ENCODE measurements around the gene LHFPL3. TPM values are rescaled to one million over a fixed set of nuclear protein-coding genes. Genes with fewer than 3 reads are reported as not detected.
"Not testable (repeated sequence)": the region's sequence is repeated elsewhere in the genome, so short reads cannot be mapped to it uniquely, and the experiment has no call there.

Gene LHFPL3
- total RNA-seq: not detected

- Mint-ChIP-seq H3K4me3 (no peak within 1 kb of the TSS), H3K9me3 (no peaks in the 10 kb centered on the region), H3K36me3 (ENCODE audit: low read depth) (no peaks in the 10 kb centered on the region), H3K27ac (no peak within 1 kb of the TSS), H3K4me1 (peaks cover 10% of the 10 kb centered on the region), H3K27me3 (peaks cover 58% of the 10 kb centered on the region)
- ChIA-PET POLR2A (no interaction called here), CTCF (no interaction called here)
- no peak for DNase-seq
Observed at GRCh38 chr7:104328296-104328969, at the start of gene LHFPL3. Gene LHFPL3 (plus strand): TSS chr7:104328603.

DNA sequence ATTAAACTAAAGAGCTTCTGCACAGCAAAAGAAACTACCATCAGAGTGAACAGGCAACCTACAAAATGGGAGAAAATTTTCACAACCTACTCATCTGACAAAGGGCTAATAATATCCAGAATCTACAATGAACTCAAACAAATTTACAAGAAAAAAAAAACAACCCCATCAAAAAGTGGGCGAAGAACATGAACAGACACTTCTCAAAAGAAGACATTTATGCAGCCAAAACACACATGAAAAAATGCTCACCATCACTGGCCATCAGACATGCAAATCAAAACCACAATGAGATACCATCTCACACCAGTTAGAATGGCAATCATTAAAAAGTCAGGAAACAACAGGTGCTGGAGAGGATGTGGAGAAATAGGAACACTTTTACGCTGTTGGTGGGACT, 46.7 kb upstream of the LHFPL3 start:
- H3K4me1 Mint-ChIP-seq; H3K27me3 Mint-ChIP-seq; POLR2A ChIA-PET; H3K4me3 Mint-ChIP-seq; DNase-seq; H3K36me3 Mint-ChIP-seq (ENCODE audit: low read depth); H3K9me3 Mint-ChIP-seq; H3K27ac Mint-ChIP-seq; CTCF ChIA-PET: not testable (repeated sequence)

- peaks cover 2% of the 10 kb centered on the region for H3K27me3 Mint-ChIP-seq
- no peak overlapping the region for H3K27ac Mint-ChIP-seq
- ChIA-PET POLR2A (no interaction called here), CTCF (no interaction called here)
- no peaks in the 10 kb centered on the region for H3K9me3 Mint-ChIP-seq
- no peaks in the 10 kb centered on the region for H3K36me3 Mint-ChIP-seq (ENCODE audit: low read depth)
- no peak for DNase-seq
- H3K4me1 Mint-ChIP-seq: no peaks in the 10 kb centered on the region
- no peak overlapping the region for H3K4me3 Mint-ChIP-seq
Observed at GRCh38 chr7:104286839-104287238, 41.6 kb upstream of the LHFPL3 start.

DNA sequence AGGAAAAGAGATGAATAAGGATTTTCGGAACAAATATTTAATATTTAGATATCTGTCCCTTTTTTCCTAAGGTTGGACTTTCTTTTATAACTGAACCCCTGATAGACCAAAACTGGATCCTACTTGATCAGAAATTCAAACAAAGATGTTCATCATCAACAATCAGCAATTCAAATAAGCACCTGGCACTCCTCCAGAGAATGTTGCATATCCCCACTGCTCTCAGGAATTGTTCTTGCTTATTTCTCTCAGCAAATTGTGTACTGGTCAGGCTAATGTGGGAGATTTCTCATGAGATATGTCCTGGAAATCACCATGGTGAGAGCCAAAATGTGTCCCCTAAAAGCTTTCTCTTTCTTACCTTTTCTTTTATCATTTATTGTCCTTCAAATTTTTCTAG, 40.3 kb upstream of the LHFPL3 start:
- Mint-ChIP-seq H3K27ac (no peak overlapping the region), H3K4me1 (no peaks in the 10 kb centered on the region), H3K4me3 (no peak overlapping the region), H3K36me3 (ENCODE audit: low read depth) (no peaks in the 10 kb centered on the region), H3K27me3 (peaks cover 6% of the 10 kb centered on the region), H3K9me3 (no peaks in the 10 kb centered on the region)
- CTCF ChIA-PET: no interaction called here
- POLR2A ChIA-PET: no interaction called here
- no peak for DNase-seq

DNA sequence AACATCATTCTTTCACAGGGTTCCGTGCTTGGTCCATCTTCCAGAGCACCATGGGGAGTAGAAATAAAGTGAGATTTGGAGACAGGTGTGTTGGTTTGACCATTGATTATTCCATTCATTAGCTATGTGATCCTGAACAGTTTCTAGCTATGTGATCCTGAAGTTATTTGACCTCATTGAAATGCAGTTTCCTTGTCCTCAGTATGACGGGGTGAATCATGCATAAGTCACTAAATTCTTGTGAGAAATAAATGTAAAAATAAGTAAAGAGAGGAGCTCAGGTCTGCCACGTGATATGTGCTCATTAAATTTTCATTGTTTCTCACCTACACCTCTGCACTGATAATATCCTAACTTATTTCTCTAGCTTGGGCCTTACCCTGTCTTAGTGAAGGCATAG, 34.1 kb upstream of the LHFPL3 start:
- no peak overlapping the region for H3K4me3 Mint-ChIP-seq
- H3K27ac Mint-ChIP-seq: no peak overlapping the region
- no peaks in the 10 kb centered on the region for H3K4me1 Mint-ChIP-seq
- H3K27me3 Mint-ChIP-seq: peaks cover 4% of the 10 kb centered on the region
- DNase-seq: no peak
- H3K9me3 Mint-ChIP-seq: no peaks in the 10 kb centered on the region
- ChIA-PET POLR2A (no interaction called here), CTCF (no interaction called here)
- H3K36me3 Mint-ChIP-seq (ENCODE audit: low read depth): no peaks in the 10 kb centered on the region

DNA sequence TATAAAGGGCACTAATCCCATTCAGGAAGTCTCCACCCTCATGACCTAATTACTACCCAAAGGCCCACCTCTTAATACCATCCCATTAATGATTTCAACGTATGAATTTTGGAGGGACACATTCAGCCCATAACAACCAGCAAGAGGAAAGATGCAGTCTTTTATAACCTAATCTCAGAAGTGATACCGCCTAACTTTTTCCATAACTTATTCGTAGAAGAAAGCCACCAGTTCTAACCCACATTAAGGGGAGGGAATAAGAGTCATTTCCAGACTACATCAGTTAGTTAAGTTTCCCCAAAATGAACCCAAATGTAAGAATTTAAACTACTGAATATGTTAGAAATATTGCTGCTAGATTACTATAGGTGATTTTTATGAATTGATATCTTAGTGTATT, 32.1 kb upstream of the LHFPL3 start:
- DNase-seq: no peak
- Mint-ChIP-seq H3K9me3 (no peaks in the 10 kb centered on the region), H3K4me3 (no peak overlapping the region), H3K27me3 (peaks cover 4% of the 10 kb centered on the region), H3K4me1 (no peaks in the 10 kb centered on the region), H3K27ac (no peak overlapping the region), H3K36me3 (ENCODE audit: low read depth) (no peaks in the 10 kb centered on the region)
- POLR2A ChIA-PET: no interaction called here
- CTCF ChIA-PET: no interaction called here

DNA sequence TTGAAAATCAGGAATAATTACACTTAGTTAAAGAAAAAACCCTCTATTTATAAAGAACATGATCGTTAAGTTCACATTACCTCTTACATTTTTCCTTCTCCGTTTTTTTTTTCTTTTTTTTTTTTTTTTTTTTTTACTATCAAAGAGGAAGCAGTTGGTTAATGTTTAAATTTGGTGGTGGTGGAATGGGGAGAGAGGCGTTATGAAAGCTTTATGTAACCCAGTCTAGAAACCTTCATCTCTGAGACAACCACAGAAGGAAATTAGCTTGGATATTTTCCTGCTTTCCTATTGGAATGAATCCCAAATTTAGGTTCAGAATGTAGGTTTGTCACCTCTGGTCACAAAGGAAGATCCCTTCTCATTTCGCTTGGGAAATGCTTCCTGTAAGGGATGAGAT, 31.5 kb upstream of the LHFPL3 start:
- ChIA-PET POLR2A (no interaction called here), CTCF (no interaction called here)
- Mint-ChIP-seq H3K27me3 (peaks cover 3% of the 10 kb centered on the region), H3K27ac (no peak overlapping the region), H3K9me3 (no peaks in the 10 kb centered on the region), H3K4me3 (no peak overlapping the region), H3K36me3 (ENCODE audit: low read depth) (no peaks in the 10 kb centered on the region), H3K4me1 (no peaks in the 10 kb centered on the region)
- no peak for DNase-seq

- Mint-ChIP-seq H3K27me3 (no peaks in the 10 kb centered on the region), H3K9me3 (no peaks in the 10 kb centered on the region), H3K27ac (no peak overlapping the region), H3K36me3 (ENCODE audit: low read depth) (no peaks in the 10 kb centered on the region), H3K4me1 (no peaks in the 10 kb centered on the region), H3K4me3 (no peak overlapping the region)
- ChIA-PET CTCF (no interaction called here), POLR2A (no interaction called here)
- no peak for DNase-seq
Observed at GRCh38 chr7:104299323-104299722, 29.1 kb upstream of the LHFPL3 start.

GRCh38 chr7:104299777-104300176, 28.6 kb upstream of the LHFPL3 start:
- Mint-ChIP-seq H3K27me3 (no peaks in the 10 kb centered on the region), H3K4me3 (no peak overlapping the region), H3K36me3 (ENCODE audit: low read depth) (no peaks in the 10 kb centered on the region), H3K4me1 (no peaks in the 10 kb centered on the region), H3K9me3 (no peaks in the 10 kb centered on the region), H3K27ac (no peak overlapping the region)
- POLR2A ChIA-PET: no interaction called here
- CTCF ChIA-PET: no interaction called here
- no peak for DNase-seq

- ChIA-PET CTCF (no interaction called here), POLR2A (no interaction called here)
- Mint-ChIP-seq H3K36me3 (ENCODE audit: low read depth) (no peaks in the 10 kb centered on the region), H3K27ac (no peak overlapping the region), H3K4me1 (no peaks in the 10 kb centered on the region), H3K27me3 (peaks cover 2% of the 10 kb centered on the region), H3K4me3 (no peak overlapping the region), H3K9me3 (no peaks in the 10 kb centered on the region)
- DNase-seq: no peak
Observed at GRCh38 chr7:104306793-104307192, 21.6 kb upstream of the LHFPL3 start.

- POLR2A ChIA-PET: no interaction called here
- Mint-ChIP-seq H3K4me3 (no peak overlapping the region), H3K36me3 (ENCODE audit: low read depth) (no peaks in the 10 kb centered on the region), H3K27me3 (peaks cover 5% of the 10 kb centered on the region), H3K9me3 (no peaks in the 10 kb centered on the region), H3K4me1 (no peaks in the 10 kb centered on the region), H3K27ac (no peak overlapping the region)
- no peak for DNase-seq
- CTCF ChIA-PET: no interaction called here
Observed at GRCh38 chr7:104317948-104318629, 10.3 kb upstream of the LHFPL3 start.

DNA sequence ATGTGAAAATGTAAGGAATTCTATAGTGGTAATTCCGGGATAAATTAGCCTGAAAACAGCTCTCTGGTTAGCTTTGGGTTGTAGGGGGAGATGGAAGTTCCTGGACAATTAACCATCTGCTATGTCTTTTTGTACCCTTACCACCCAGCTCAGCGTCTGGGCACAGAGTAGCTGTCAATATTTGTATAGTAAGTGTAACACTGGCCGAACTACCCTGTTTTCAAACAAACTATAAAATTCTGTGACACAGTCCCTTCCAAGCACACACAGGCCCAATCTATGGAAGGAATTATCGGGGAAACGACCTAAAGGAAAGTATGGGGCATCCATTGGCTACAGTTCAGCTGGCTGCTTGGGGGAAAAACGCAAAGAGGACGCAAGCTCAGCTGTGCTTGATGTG, 869 bp upstream of the LHFPL3 start:
- POLR2A ChIA-PET: no interaction called here
- H3K27ac Mint-ChIP-seq: no peak overlapping the region
- no peak for DNase-seq
- H3K36me3 Mint-ChIP-seq (ENCODE audit: low read depth): no peaks in the 10 kb centered on the region
- H3K4me1 Mint-ChIP-seq: peaks cover 10% of the 10 kb centered on the region
- CTCF ChIA-PET: no interaction called here
- H3K9me3 Mint-ChIP-seq: no peaks in the 10 kb centered on the region
- H3K27me3 Mint-ChIP-seq: peaks cover 57% of the 10 kb centered on the region
- H3K4me3 Mint-ChIP-seq: no peak overlapping the region

DNA sequence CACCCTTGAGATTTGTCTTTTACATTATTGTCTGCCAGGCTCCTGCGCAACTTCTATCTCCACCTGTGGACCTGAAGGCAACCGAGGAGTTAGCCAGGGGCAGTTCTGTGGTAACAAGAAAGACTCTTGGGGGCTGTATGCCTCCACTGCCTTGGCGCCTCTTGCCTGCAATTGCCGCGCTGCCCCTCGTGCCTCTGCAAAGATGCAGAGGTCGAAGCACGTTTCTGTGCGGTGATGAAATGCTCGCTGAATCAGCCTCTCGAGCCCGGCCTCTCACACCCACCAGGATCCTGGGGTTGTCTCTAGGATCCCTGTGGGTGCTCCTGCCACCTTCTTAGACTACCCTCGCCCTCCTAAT, 486 bp upstream of the LHFPL3 start:
- CTCF ChIA-PET: no interaction called here
- POLR2A ChIA-PET: no interaction called here
- H3K4me3 Mint-ChIP-seq: no peak overlapping the region
- no peaks in the 10 kb centered on the region for H3K36me3 Mint-ChIP-seq (ENCODE audit: low read depth)
- H3K9me3 Mint-ChIP-seq: no peaks in the 10 kb centered on the region
- H3K27ac Mint-ChIP-seq: no peak overlapping the region
- H3K27me3 Mint-ChIP-seq: peaks cover 58% of the 10 kb centered on the region
- peaks cover 10% of the 10 kb centered on the region for H3K4me1 Mint-ChIP-seq
- no peak for DNase-seq

Data from activated CD4-positive, alpha-beta T cell treated with anti-CD3 and anti-CD28 coated beads, Interleukin-2, amount 10 ng/mL, durations not matched to agents 7 days and 5 days (primary cell).